Effector memory CD4-positive, alpha-beta T cell (primary cell): Measurements from ENCODE around the gene WDR86.

ENCODE experiments used
- DNase-seq, 3 donors: peaks; one replicate each; pipeline ENCODE4 v3.0.0-alpha.2; 2020
- H3K27ac ChIP-seq: 2 replicates; pipeline ENCODE4 v1.7.0; 2013; ENCODE audit warnings: mild to moderate bottlenecking, low read length, moderate library complexity; ENCODE audit not compliant: insufficient read depth, poor library complexity, severe bottlenecking
- H3K27me3 ChIP-seq: replicated peaks from 2 replicates; pipeline ENCODE4 v1.7.0; 2013; ENCODE audit warnings: mild to moderate bottlenecking, low read length; ENCODE audit not compliant: insufficient read depth, control insufficient read depth, poor library complexity, severe bottlenecking
- H3K36me3 ChIP-seq: 2 replicates; pipeline ENCODE4 v1.7.0; 2013; ENCODE audit warnings: mild to moderate bottlenecking, low read length, moderate library complexity; ENCODE audit not compliant: control insufficient read depth, insufficient read depth
- H3K4me1 ChIP-seq: 2 replicates; pipeline ENCODE4 v1.7.0; 2013; ENCODE audit warnings: low read length, mild to moderate bottlenecking; ENCODE audit not compliant: control insufficient read depth, insufficient read depth, poor library complexity, severe bottlenecking
- H3K4me3 ChIP-seq: 2 replicates; pipeline ENCODE4 v1.7.0; 2013; ENCODE audit warnings: low read length, low read depth, mild to moderate bottlenecking; ENCODE audit not compliant: insufficient read depth, poor library complexity, severe bottlenecking
- H3K9me3 ChIP-seq: 2 replicates; pipeline ENCODE4 v1.7.0; 2013; ENCODE audit warnings: mild to moderate bottlenecking, low read length, moderate library complexity; ENCODE audit not compliant: control insufficient read depth

The WDR86 gene

GRCh38 chr7:151399906-151400305 is 9.9 kb downstream of the WDR86 start:
- Histone ChIP-seq H3K27ac (no peak overlapping the region), H3K4me3 (no peak overlapping the region), H3K27me3 (no peaks in the 10 kb centered on the region), H3K4me1 (peaks cover 8% of the 10 kb centered on the region), H3K9me3 (no peaks in the 10 kb centered on the region), H3K36me3 (no peaks in the 10 kb centered on the region)
- DNase-seq, result no peak

- Histone ChIP-seq H3K27ac (no peak overlapping the region), H3K27me3 (no peaks in the 10 kb centered on the region), H3K9me3 (no peaks in the 10 kb centered on the region), H3K4me3 (no peak overlapping the region), H3K4me1 (peaks cover 6% of the 10 kb centered on the region), H3K36me3 (no peaks in the 10 kb centered on the region)
- no peak for DNase-seq
Observed at GRCh38 chr7:151399305-151399601, 10.6 kb downstream of the WDR86 start.

- no peak overlapping the region for H3K27ac ChIP-seq
- H3K36me3 ChIP-seq, result no peaks in the 10 kb centered on the region
- no peaks in the 10 kb centered on the region for H3K9me3 ChIP-seq
- DNase-seq, result no peak
- peaks cover 3% of the 10 kb centered on the region for H3K4me1 ChIP-seq
- no peaks in the 10 kb centered on the region for H3K27me3 ChIP-seq
- no peak overlapping the region for H3K4me3 ChIP-seq
Observed at GRCh38 chr7:151398446-151399304, 11.2 kb downstream of the WDR86 start.

- Histone ChIP-seq H3K4me1 (peaks cover 3% of the 10 kb centered on the region), H3K36me3 (no peaks in the 10 kb centered on the region), H3K4me3 (no peak overlapping the region), H3K9me3 (no peaks in the 10 kb centered on the region), H3K27me3 (no peaks in the 10 kb centered on the region), H3K27ac (no peak overlapping the region)
- DNase-seq, result no peak
Observed at GRCh38 chr7:151397026-151397425, 12.8 kb downstream of the WDR86 start.

GRCh38 chr7:151396328-151396970 is 13.4 kb downstream of the WDR86 start:
- no peak overlapping the region for H3K27ac ChIP-seq
- H3K9me3 ChIP-seq, result no peaks in the 10 kb centered on the region
- peaks cover 3% of the 10 kb centered on the region for H3K4me1 ChIP-seq
- H3K4me3 ChIP-seq, result no peak overlapping the region
- H3K27me3 ChIP-seq, result no peaks in the 10 kb centered on the region
- DNase-seq, result no peak
- no peaks in the 10 kb centered on the region for H3K36me3 ChIP-seq

GRCh38 chr7:151395036-151395367 is 14.8 kb downstream of the WDR86 start:
- no peaks in the 10 kb centered on the region for H3K27me3 ChIP-seq
- no peak overlapping the region for H3K4me3 ChIP-seq
- DNase-seq, result no peak
- no peak overlapping the region for H3K27ac ChIP-seq
- H3K9me3 ChIP-seq, result no peaks in the 10 kb centered on the region
- H3K4me1 ChIP-seq, result peaks cover 3% of the 10 kb centered on the region
- H3K36me3 ChIP-seq, result no peaks in the 10 kb centered on the region

- no peak for DNase-seq
- Histone ChIP-seq H3K9me3 (no peaks in the 10 kb centered on the region), H3K27ac (no peak overlapping the region)
Observed at GRCh38 chr7:151394076-151395035, 15.5 kb downstream of the WDR86 start.

GRCh38 chr7:151393031-151393977 is 16.5 kb downstream of the WDR86 start:
- Histone ChIP-seq H3K4me3 (no peak overlapping the region), H3K36me3 (no peaks in the 10 kb centered on the region), H3K27me3 (no peaks in the 10 kb centered on the region), H3K27ac (no peak overlapping the region), H3K9me3 (no peaks in the 10 kb centered on the region), H3K4me1 (peaks cover 3% of the 10 kb centered on the region)
- DNase-seq, result no peak

More at GRCh38 chr7:151394076-151395035, 15.5 kb downstream of the WDR86 start:
- H3K27me3 ChIP-seq, result no peaks in the 10 kb centered on the region
- H3K36me3 ChIP-seq, result no peaks in the 10 kb centered on the region
- H3K4me3 ChIP-seq, result no peak overlapping the region
- H3K4me1 ChIP-seq, result peaks cover 3% of the 10 kb centered on the region

- Histone ChIP-seq H3K27me3 (no peaks in the 10 kb centered on the region), H3K4me3 (no peak overlapping the region), H3K27ac (no peak overlapping the region), H3K9me3 (no peaks in the 10 kb centered on the region), H3K4me1 (peaks cover 3% of the 10 kb centered on the region), H3K36me3 (no peaks in the 10 kb centered on the region)
- no peak for DNase-seq
Observed at GRCh38 chr7:151392426-151392825, 17.4 kb downstream of the WDR86 start.
